OCI-LY3 (cell line): ENCODE measurements around the gene MGAT4C.
A peak's percentile ranks its signal among the peaks of the same experiment; 100 is the strongest.
"Not testable (repeated sequence)": the region's sequence is repeated elsewhere in the genome, so short reads cannot be mapped to it uniquely, and the experiment has no call there.

Experiments used
- H2AFZ ChIP-seq: fragments of 200-600, 300-600 bp; shearing (Covaris generic); 2 replicates; pipeline ENCODE4 v1.6.0; 2014; ENCODE audit warnings: antibody characterized with exemption, low read depth, low read length
- H3K27ac ChIP-seq: fragments of 200-600, 300-600 bp; sonication (generic); 2 replicates; pipeline ENCODE4 v1.5.1; 2014; ENCODE audit warnings: mild to moderate bottlenecking, low read length, moderate library complexity, mixed read lengths
- H3K27me3 ChIP-seq: fragments of 200-600, 300-600 bp; sonication (generic); 2 replicates; pipeline ENCODE4 v1.6.1; 2014; ENCODE audit warnings: low read depth, low read length, mixed read lengths
- H3K36me3 ChIP-seq: fragments of 200-600, 300-600 bp; sonication (generic); replicated peaks from 2 replicates; pipeline ENCODE3; 2014; ENCODE audit warnings: low read depth, low read length, mixed read lengths
- H3K4me1 ChIP-seq: fragments of 300-600, 200-600 bp; sonication (generic); 2 replicates; pipeline ENCODE4 v1.6.1; 2014; ENCODE audit warnings: low read length, mixed read lengths
- H3K4me2 ChIP-seq: fragments of 200-600, 300-600 bp; sonication (generic); 2 replicates; pipeline ENCODE4 v1.6.1; 2014; ENCODE audit warnings: low read length, mixed read lengths
- H3K4me3 ChIP-seq: fragments of 300-600, 200-600 bp; sonication (generic); 2 replicates; pipeline ENCODE4 v1.5.1; 2014; ENCODE audit warnings: antibody characterized with exemption, mild to moderate bottlenecking, low read length, moderate library complexity
- H3K79me2 ChIP-seq: fragments of 300-600, 200-600 bp; shearing (Covaris generic); 2 replicates; pipeline ENCODE4 v1.6.1; 2014; ENCODE audit warnings: mild to moderate bottlenecking, low read length, mixed read lengths
- H3K9ac ChIP-seq: fragments of 300-600, 200-600 bp; shearing (Covaris generic); 2 replicates; pipeline ENCODE4 v1.6.0; 2014; ENCODE audit warnings: mild to moderate bottlenecking, low read length, moderate library complexity
- H3K9me3 ChIP-seq: fragments of 200-600, 300-600 bp; shearing (Covaris generic); 2 replicates; pipeline ENCODE4 v1.6.1; 2014; ENCODE audit warnings: low read length, mixed read lengths; ENCODE audit not compliant: insufficient read depth
- H4K20me1 ChIP-seq: fragments of 200-600, 300-600 bp; sonication (generic); 2 replicates; pipeline ENCODE4 v1.6.1; 2016; ENCODE audit warnings: low read length, mixed read lengths; ENCODE audit not compliant: insufficient read depth
- CTCF ChIP-seq: fragments of 200-600, 300-600 bp; sonication (generic); IDR thresholded peaks from 2 replicates; pipeline ENCODE4 v1.5.1; 2014; ENCODE audit warnings: antibody characterized with exemption, low read length, low read depth
- EZH2phosphoT487 ChIP-seq: fragments of 200-600 bp; shearing (Covaris generic); IDR thresholded peaks from 2 replicates; pipeline ENCODE4 v1.6.1; 2018; ENCODE audit warnings: antibody characterized with exemption, mixed run types, low read depth

Gene MGAT4C

GRCh38 chr12:86256163-86256562, at the start of gene MGAT4C:
TSS of gene MGAT4C (minus strand) at chr12:86256391.
- no peak for TF ChIP-seq CTCF
- TF ChIP-seq EZH2phosphoT487, result no peak
- no peaks in the 10 kb centered on the region for H3K27me3 ChIP-seq
- no peak within 1 kb of the TSS for H3K9ac ChIP-seq
- H3K4me3 ChIP-seq, result no peak within 1 kb of the TSS
- H4K20me1 ChIP-seq, result no peaks in the 10 kb centered on the region
- H3K9me3 ChIP-seq, result no peaks in the 10 kb centered on the region
- H3K79me2 ChIP-seq, result no peaks in the 10 kb centered on the region
- H3K27ac ChIP-seq, result no peak within 1 kb of the TSS
- peak within 1 kb of the TSS; percentile 28; the same call in 1 of the 2 replicates for H2AFZ ChIP-seq
- H3K4me2 ChIP-seq, result no peak within 1 kb of the TSS
- peaks cover 4% of the 10 kb centered on the region for H3K4me1 ChIP-seq
- no peaks in the 10 kb centered on the region for H3K36me3 ChIP-seq

GRCh38 chr12:86296396-86296795, 40.2 kb upstream of the MGAT4C start:
- not testable (repeated sequence) for H3K36me3 ChIP-seq, H3K9me3 ChIP-seq, H3K4me2 ChIP-seq, H3K79me2 ChIP-seq, H3K4me3 ChIP-seq, H3K4me1 ChIP-seq, H3K27ac ChIP-seq, H3K9ac ChIP-seq, H3K27me3 ChIP-seq, H4K20me1 ChIP-seq, H2AFZ ChIP-seq

- TF ChIP-seq EZH2phosphoT487 (no peak), CTCF (no peak)
- Histone ChIP-seq H3K4me2 (no peak overlapping the region), H3K79me2 (no peaks in the 10 kb centered on the region), H3K9me3 (no peaks in the 10 kb centered on the region), H3K27ac (no peak overlapping the region), H3K36me3 (no peaks in the 10 kb centered on the region), H3K27me3 (no peaks in the 10 kb centered on the region), H3K4me3 (no peak overlapping the region), H2AFZ (no peak overlapping the region), H3K4me1 (no peaks in the 10 kb centered on the region), H3K9ac (no peak overlapping the region), H4K20me1 (no peaks in the 10 kb centered on the region)
These were observed 37.6 kb upstream of the MGAT4C start for GRCh38 chr12:86293682-86294240.

- Histone ChIP-seq H4K20me1 (no peaks in the 10 kb centered on the region), H3K4me2 (no peak overlapping the region), H3K4me1 (no peaks in the 10 kb centered on the region), H3K4me3 (no peak overlapping the region), H3K27ac (no peak overlapping the region), H3K36me3 (no peaks in the 10 kb centered on the region), H3K79me2 (no peaks in the 10 kb centered on the region), H3K9ac (no peak overlapping the region), H3K9me3 (no peaks in the 10 kb centered on the region), H2AFZ (no peak overlapping the region), H3K27me3 (no peaks in the 10 kb centered on the region)
- TF ChIP-seq EZH2phosphoT487 (no peak), CTCF (no peak)
These were observed 36.3 kb upstream of the MGAT4C start for GRCh38 chr12:86292480-86292879.
